Caco-2 (cell line): ENCODE measurements around the gene VDR. TPM values are rescaled to one million over a fixed set of nuclear protein-coding genes. Genes with fewer than 3 reads are reported as not detected.

Source experiments
- BruUV-seq: library from RNA; stranded (reverse); fragments of 400-500 nt; replicated peaks from 2 replicates; lab custom pipeline; 2021; lab: Mats Ljungman, UMichigan
- CTCF ChIA-PET: fragments of 300-600 bp; sonication (Branson Sonifier 250); formaldehyde crosslinking; loops from one replicate; lab custom pipeline; 2022; ENCODE audit warnings: antibody characterized with exemption; lab: Charles Lee
- POLR2A ChIA-PET: fragments of 300-600 bp; sonication (Branson Sonifier 250); formaldehyde crosslinking; loops from one replicate; lab custom pipeline; 2022; ENCODE audit warnings: antibody characterized with exemption; lab: Charles Lee
- DNase-seq, 2 experiments: peaks; one replicate each; pipeline versions ENCODE4 v3.0.0 to v3.0.0-alpha.2; 2020 to 2022
- H3K27me3 ChIP-seq: replicated peaks from 2 replicates; pipeline ENCODE4 v1.6.0; 2011; ENCODE audit warnings: low read length; ENCODE audit not compliant: control insufficient read depth, insufficient read depth
- H3K36me3 ChIP-seq: 2 replicates; pipeline ENCODE4 v1.5.1; 2011; ENCODE audit warnings: low read length; ENCODE audit not compliant: control insufficient read depth, insufficient read depth
- H3K4me1 ChIP-seq: fragments of 250-450 bp; sonication (Bioruptor Pico); 2 replicates; pipeline ENCODE4 v1.5.1; 2020; ENCODE audit warnings: mild to moderate bottlenecking
- H3K4me3 ChIP-seq: 2 replicates; pipeline ENCODE4 v1.5.1; 2011; ENCODE audit warnings: low read depth, mild to moderate bottlenecking, control low read depth, low read length
- H3K9me3 ChIP-seq: fragments of 250-450 bp; sonication (Bioruptor Pico); 2 replicates; pipeline ENCODE4 v1.5.1; 2020; ENCODE audit warnings: mild to moderate bottlenecking, moderate library complexity
- H3K27ac Mint-ChIP-seq: one replicate; pipeline ENCODE4 v1.8.0; 2022; ENCODE audit warnings: mixed read lengths; ENCODE audit not compliant: unreplicated experiment
- H3K27me3 Mint-ChIP-seq: one replicate; pipeline ENCODE4 v1.8.0; 2022; ENCODE audit warnings: mixed read lengths; ENCODE audit not compliant: insufficient read depth, unreplicated experiment
- H3K36me3 Mint-ChIP-seq: one replicate; pipeline ENCODE4 v1.8.0; 2022; ENCODE audit warnings: mild to moderate bottlenecking, mixed read lengths; ENCODE audit not compliant: insufficient read depth, unreplicated experiment
- H3K4me1 Mint-ChIP-seq: one replicate; pipeline ENCODE4 v1.8.0; 2022; ENCODE audit warnings: low read depth, mixed read lengths; ENCODE audit not compliant: unreplicated experiment
- H3K4me3 Mint-ChIP-seq: one replicate; pipeline ENCODE4 v1.8.0; 2022; ENCODE audit warnings: mild to moderate bottlenecking, moderate library complexity, mixed read lengths; ENCODE audit not compliant: unreplicated experiment
- H3K9me3 Mint-ChIP-seq: one replicate; pipeline ENCODE4 v1.8.0; 2022; ENCODE audit warnings: mixed read lengths; ENCODE audit not compliant: unreplicated experiment
- CTCF ChIP-seq, 2 experiments: fragments of 200-600 bp in 1 of 2; IDR thresholded peaks; 1 replicate in 1 of 2; 2 replicates in 1 of 2; pipeline versions ENCODE4 v1.5.1 to v1.8.0; 2011 to 2022; ENCODE audit warnings: antibody characterized with exemption in 1 of 2, control low read depth in 1 of 2, inconsistent platforms in 1 of 2, low read depth in 1 of 2, low read length in 1 of 2, mild to moderate bottlenecking in 1 of 2, moderate library complexity in 1 of 2; ENCODE audit not compliant: insufficient read depth in 1 of 2, severe bottlenecking in 1 of 2, unreplicated experiment in 1 of 2
- intact Hi-C: fragments of 100-400 bp; cut with micrococcal nuclease; formaldehyde crosslinking; loops from one replicate; pipeline ENCODE4 v1.10.0; 2022; ENCODE audit not compliant: unreplicated experiment
- total RNA-seq: library from RNA; stranded (reverse); gene quantifications from 2 replicates; pipeline ENCODE4 v1.2.3, GENCODE V29; 2022

Gene VDR
- total RNA-seq, 1 experiment from 2014 or later: 15.4 TPM

GRCh38 chr12:47854531-47854930 is 50.3 kb downstream of the VDR start:
- no peak for DNase-seq
- POLR2A ChIA-PET: no interaction called here
- H3K4me3 ChIP-seq: no peak overlapping the region
- no TSS peak for BruUV-seq
- peaks cover 18% of the 10 kb centered on the region for H3K4me1 ChIP-seq
- intact Hi-C loops: no loop called here
- Mint-ChIP-seq H3K27ac (no peak overlapping the region), H3K36me3 (peaks cover 6% of the 10 kb centered on the region), H3K4me1 (peaks cover 29% of the 10 kb centered on the region), H3K4me3 (no peak overlapping the region), H3K27me3 (no peaks in the 10 kb centered on the region), H3K9me3 (no peaks in the 10 kb centered on the region)
- TF ChIP-seq CTCF (IDR thresholded peaks at IDR 0.05; ENCODE audit: insufficient read depth in 1 of 2, low read depth in 1 of 2, low read length in 1 of 2, severe bottlenecking in 1 of 2, unreplicated experiment in 1 of 2): no peak
- H3K36me3 ChIP-seq: peaks cover 2% of the 10 kb centered on the region; the same call in 1 of the 2 replicates
- CTCF ChIA-PET: no interaction called here
- no peaks in the 10 kb centered on the region for H3K27me3 ChIP-seq
- H3K9me3 ChIP-seq: no peaks in the 10 kb centered on the region

- H3K27me3 ChIP-seq: no peaks in the 10 kb centered on the region
- no TSS peak for BruUV-seq
- peaks cover 2% of the 10 kb centered on the region; the same call in 1 of the 2 replicates for H3K36me3 ChIP-seq
- H3K4me3 ChIP-seq: no peak overlapping the region
- H3K9me3 ChIP-seq: no peaks in the 10 kb centered on the region
- DNase-seq: no peak
- H3K4me1 ChIP-seq: peaks cover 18% of the 10 kb centered on the region
- Mint-ChIP-seq H3K27me3 (no peaks in the 10 kb centered on the region), H3K9me3 (no peaks in the 10 kb centered on the region), H3K4me1 (peaks cover 29% of the 10 kb centered on the region), H3K36me3 (peaks cover 6% of the 10 kb centered on the region), H3K27ac (peak overlapping the region; percentile 91), H3K4me3 (no peak overlapping the region)
- POLR2A ChIA-PET: no interaction called here
- intact Hi-C loops: no loop called here
- CTCF ChIA-PET: interaction anchor here (0.8 to 1.3 kb wide), 2 partner anchors 14 to 53 kb away, joined by 3 to 7 read pairs; partner anchors contain the start of gene VDR
- TF ChIP-seq CTCF (IDR thresholded peaks at IDR 0.05; ENCODE audit: insufficient read depth in 1 of 2, low read depth in 1 of 2, low read length in 1 of 2, severe bottlenecking in 1 of 2, unreplicated experiment in 1 of 2): no peak
Observed at GRCh38 chr12:47852096-47852571, 52.7 kb downstream of the VDR start.

GRCh38 chr12:47851303-47851952 is 53.4 kb downstream of the VDR start:
- TF ChIP-seq CTCF (IDR thresholded peaks at IDR 0.05; ENCODE audit: insufficient read depth in 1 of 2, low read depth in 1 of 2, low read length in 1 of 2, severe bottlenecking in 1 of 2, unreplicated experiment in 1 of 2): no peak
- Mint-ChIP-seq H3K27ac (peak overlapping the region; percentile 91), H3K9me3 (no peaks in the 10 kb centered on the region), H3K27me3 (no peaks in the 10 kb centered on the region), H3K36me3 (peaks cover 6% of the 10 kb centered on the region), H3K4me3 (no peak overlapping the region), H3K4me1 (peaks cover 29% of the 10 kb centered on the region)
- Histone ChIP-seq H3K9me3 (no peaks in the 10 kb centered on the region), H3K4me1 (peaks cover 18% of the 10 kb centered on the region), H3K27me3 (no peaks in the 10 kb centered on the region), H3K36me3 (peaks cover 2% of the 10 kb centered on the region; the same call in 1 of the 2 replicates), H3K4me3 (no peak overlapping the region)
- no peak for DNase-seq
- CTCF ChIA-PET: interaction anchor here (1.3 to 1.4 kb wide), 5 partner anchors 12 to 53 kb away, joined by 3 to 8 read pairs (median 4); partner anchors contain the start of gene VDR
- no TSS peak for BruUV-seq
- POLR2A ChIA-PET: no interaction called here
- intact Hi-C loops: no loop called here
